ENCODE measurements around the gene DLG3. TPM values are rescaled to one million over a fixed set of nuclear protein-coding genes. Genes with fewer than 3 reads are reported as not detected.

Gene DLG3
- total and polyA plus RNA-seq, 2 of the 8 experiments (the other 6 are each of a cell fraction or from before 2014, with no cell fraction given), result 29.2 to 63.8 TPM

GRCh38 chrX:70452143-70452733 is 7.6 kb downstream of the DLG3 start (continued):
- TF ChIP-seq SIRT6 (IDR thresholded peaks at IDR 0.05; ENCODE audit: low read length), result no peak
